ENCODE results near the gene TTC36.
"Not testable (repeated sequence)": the region's sequence is repeated elsewhere in the genome, so short reads cannot be mapped to it uniquely, and the experiment has no call there.

TTC36 gene

GRCh38 chr11:118565051-118565450 is 37.8 kb downstream of the TTC36 start:
- no peaks in the 10 kb centered on the region for H3K36me3 ChIP-seq (ENCODE audit: insufficient read depth, low read depth, low read length)
- H3K4me1 ChIP-seq (ENCODE audit: insufficient read depth, low read length): no peaks in the 10 kb centered on the region
- H3K27me3 ChIP-seq (ENCODE audit: insufficient read depth, low read length): no peaks in the 10 kb centered on the region
- no peak overlapping the region for H3K27ac ChIP-seq (ENCODE audit: low read length)
- no peak overlapping the region for H3K9ac ChIP-seq (ENCODE audit: low read depth, low read length)
- H3K9me3 ChIP-seq (ENCODE audit: insufficient read depth, low read depth, low read length): no peaks in the 10 kb centered on the region
- H3K4me3 ChIP-seq (ENCODE audit: low read length): peak overlapping the region; percentile 35; the same call in 1 of the 2 replicates

- H3K4me1 ChIP-seq (ENCODE audit: insufficient read depth, low read length): peaks cover 3% of the 10 kb centered on the region; the same call in 1 of the 2 replicates
- no peak overlapping the region for H3K4me3 ChIP-seq (ENCODE audit: low read length)
- no peak overlapping the region for H3K9ac ChIP-seq (ENCODE audit: low read depth, low read length)
- H3K27me3 ChIP-seq (ENCODE audit: insufficient read depth, low read length): no peaks in the 10 kb centered on the region
- no peak overlapping the region for H3K27ac ChIP-seq (ENCODE audit: low read length)
- H3K36me3 ChIP-seq (ENCODE audit: insufficient read depth, low read depth, low read length): no peaks in the 10 kb centered on the region
- H3K9me3 ChIP-seq (ENCODE audit: insufficient read depth, low read depth, low read length): no peaks in the 10 kb centered on the region
These were observed 42.4 kb downstream of the TTC36 start for GRCh38 chr11:118569670-118570069.

- no peaks in the 10 kb centered on the region for H3K36me3 ChIP-seq (ENCODE audit: insufficient read depth, low read depth, low read length)
- peaks cover 3% of the 10 kb centered on the region; the same call in 1 of the 2 replicates for H3K4me1 ChIP-seq (ENCODE audit: insufficient read depth, low read length)
- no peaks in the 10 kb centered on the region for H3K9me3 ChIP-seq (ENCODE audit: insufficient read depth, low read depth, low read length)
- no peak overlapping the region for H3K4me3 ChIP-seq (ENCODE audit: low read length)
- H3K9ac ChIP-seq (ENCODE audit: low read depth, low read length): no peak overlapping the region
- H3K27me3 ChIP-seq (ENCODE audit: insufficient read depth, low read length): no peaks in the 10 kb centered on the region
- no peak overlapping the region for H3K27ac ChIP-seq (ENCODE audit: low read length)
These were observed 43.5 kb downstream of the TTC36 start for GRCh38 chr11:118570787-118571186.

GRCh38 chr11:118571701-118572060 is 44.4 kb downstream of the TTC36 start:
- H3K36me3 ChIP-seq (ENCODE audit: insufficient read depth, low read depth, low read length); H3K27ac ChIP-seq (ENCODE audit: low read length); H3K4me1 ChIP-seq (ENCODE audit: insufficient read depth, low read length); H3K9me3 ChIP-seq (ENCODE audit: insufficient read depth, low read depth, low read length); H3K27me3 ChIP-seq (ENCODE audit: insufficient read depth, low read length): not testable (repeated sequence)
- H3K9ac ChIP-seq (ENCODE audit: low read depth, low read length): peak overlapping the region; percentile 97; the same call in 1 of the 2 replicates
- H3K4me3 ChIP-seq (ENCODE audit: low read length): peak overlapping the region; percentile 97

GRCh38 chr11:118572061-118572980 is 45.0 kb downstream of the TTC36 start, which contains the start of gene ARCN1:
TSS of gene ARCN1 (plus strand) at chr11:118572409. CDS start at chr11:118572548, 139 bp downstream.
- H3K9me3 ChIP-seq (ENCODE audit: insufficient read depth, low read depth, low read length): no peaks in the 10 kb centered on the region
- no peaks in the 10 kb centered on the region for H3K27me3 ChIP-seq (ENCODE audit: insufficient read depth, low read length)
- H3K9ac ChIP-seq (ENCODE audit: low read depth, low read length): peak within 1 kb of the TSS; percentile 97
- H3K4me3 ChIP-seq (ENCODE audit: low read length): peak within 1 kb of the TSS; percentile 97
- H3K27ac ChIP-seq (ENCODE audit: low read length): peak within 1 kb of the TSS; percentile 61
- H3K36me3 ChIP-seq (ENCODE audit: insufficient read depth, low read depth, low read length): no peaks in the 10 kb centered on the region
- peaks cover 3% of the 10 kb centered on the region; the same call in 1 of the 2 replicates for H3K4me1 ChIP-seq (ENCODE audit: insufficient read depth, low read length)

GRCh38 chr11:118572981-118573550 is 45.8 kb downstream of the TTC36 start:
- Histone ChIP-seq H3K4me3 (ENCODE audit: low read length) (peak overlapping the region; percentile 97), H3K9ac (ENCODE audit: low read depth, low read length) (peak overlapping the region; percentile 97), H3K4me1 (ENCODE audit: insufficient read depth, low read length) (peaks cover 3% of the 10 kb centered on the region; the same call in 1 of the 2 replicates), H3K27me3 (ENCODE audit: insufficient read depth, low read length) (no peaks in the 10 kb centered on the region), H3K27ac (ENCODE audit: low read length) (peak overlapping the region; percentile 61), H3K9me3 (ENCODE audit: insufficient read depth, low read depth, low read length) (no peaks in the 10 kb centered on the region), H3K36me3 (ENCODE audit: insufficient read depth, low read depth, low read length) (no peaks in the 10 kb centered on the region)

GRCh38 chr11:118574636-118575035 is 47.4 kb downstream of the TTC36 start:
- no peak overlapping the region for H3K9ac ChIP-seq (ENCODE audit: low read depth, low read length)
- H3K4me1 ChIP-seq (ENCODE audit: insufficient read depth, low read length): peaks cover 3% of the 10 kb centered on the region; the same call in 1 of the 2 replicates
- no peaks in the 10 kb centered on the region for H3K9me3 ChIP-seq (ENCODE audit: insufficient read depth, low read depth, low read length)
- no peak overlapping the region for H3K27ac ChIP-seq (ENCODE audit: low read length)
- H3K36me3 ChIP-seq (ENCODE audit: insufficient read depth, low read depth, low read length): no peaks in the 10 kb centered on the region
- no peak overlapping the region for H3K4me3 ChIP-seq (ENCODE audit: low read length)
- H3K27me3 ChIP-seq (ENCODE audit: insufficient read depth, low read length): no peaks in the 10 kb centered on the region

GRCh38 chr11:118577995-118578394 is 50.7 kb downstream of the TTC36 start:
- not testable (repeated sequence) for H3K27me3 ChIP-seq (ENCODE audit: insufficient read depth, low read length); H3K4me1 ChIP-seq (ENCODE audit: insufficient read depth, low read length); H3K9ac ChIP-seq (ENCODE audit: low read depth, low read length); H3K4me3 ChIP-seq (ENCODE audit: low read length); H3K27ac ChIP-seq (ENCODE audit: low read length); H3K9me3 ChIP-seq (ENCODE audit: insufficient read depth, low read depth, low read length)
- H3K36me3 ChIP-seq (ENCODE audit: insufficient read depth, low read depth, low read length): peaks cover 21% of the 10 kb centered on the region
